Vagina (tissue), 2 donors: ENCODE measurements around the gene NANOS2. TPM values are rescaled to one million over a fixed set of nuclear protein-coding genes. Genes with fewer than 3 reads are reported as not detected.

Experiments used
- DNase-seq, 2 donors: peaks; one replicate each; pipeline ENCODE4 v3.0.0-alpha.2; 2017; ENCODE audit errors: extremely low spot score in 2 of 2
- H3K27ac ChIP-seq: fragments of 200-600 bp; sonication (generic); one replicate; pipeline ENCODE4 v1.5.1; 2019
- H3K27me3 ChIP-seq: fragments of 200-600 bp; sonication (generic); one replicate; pipeline ENCODE4 v1.5.1; 2019
- H3K36me3 ChIP-seq, 2 donors: fragments of 200-600 bp; sonication (generic); one replicate each; pipeline ENCODE4 v1.5.1; 2017 to 2019
- H3K4me1 ChIP-seq: fragments of 200-600 bp; sonication (generic); one replicate; pipeline ENCODE4 v1.5.1; 2019
- H3K4me3 ChIP-seq, 2 donors: fragments of 200-600 bp; sonication (generic); 1 replicate in 1 of 2; 2 replicates in 1 of 2; pipeline ENCODE4 v1.5.1; 2016 to 2019
- H3K9me3 ChIP-seq: fragments of 200-600 bp; sonication (generic); one replicate; pipeline ENCODE4 v1.5.1; 2019
- POLR2A ChIP-seq, 2 donors: fragments of 450-650 bp; IDR thresholded peaks; one replicate each; pipeline ENCODE4 v1.6.1; 2017; ENCODE audit warnings: antibody characterized with exemption in 2 of 2, mild to moderate bottlenecking in 2 of 2, moderate library complexity in 2 of 2
- POLR2AphosphoS5 ChIP-seq, 2 donors: sonication (generic); formaldehyde crosslinking; IDR thresholded peaks; one replicate each; pipeline ENCODE4 v1.9.0; 2017; ENCODE audit warnings: antibody characterized with exemption in 2 of 2, mild to moderate bottlenecking in 2 of 2, low read depth in 1 of 2; ENCODE audit not compliant: insufficient read depth in 1 of 2
- intact Hi-C: fragments of 100-400 bp; cut with DNase I; formaldehyde crosslinking; loops from one replicate; pipeline ENCODE4 v1.15.1; 2023
- total RNA-seq: library from RNA; depleted of rRNA; stranded (reverse); fragments of >200 nt; gene quantifications from one replicate; pipeline ENCODE4 v1.2.3, GENCODE V29; 2016
- TF ChIP-seq, protein P1 (sequence below), 3 experiments: fragments of 450-650 bp in 2 of 3; fragments of 200-600 bp in 1 of 3; sonication (generic) in 1 of 3; IDR thresholded peaks; one replicate each; pipeline ENCODE4 v1.5.1; 2017 to 2019; ENCODE audit warnings: antibody characterized with exemption in 3 of 3, mild to moderate bottlenecking in 2 of 3, moderate library complexity in 2 of 3

The NANOS2 gene
- not detected for total RNA-seq

DNA sequence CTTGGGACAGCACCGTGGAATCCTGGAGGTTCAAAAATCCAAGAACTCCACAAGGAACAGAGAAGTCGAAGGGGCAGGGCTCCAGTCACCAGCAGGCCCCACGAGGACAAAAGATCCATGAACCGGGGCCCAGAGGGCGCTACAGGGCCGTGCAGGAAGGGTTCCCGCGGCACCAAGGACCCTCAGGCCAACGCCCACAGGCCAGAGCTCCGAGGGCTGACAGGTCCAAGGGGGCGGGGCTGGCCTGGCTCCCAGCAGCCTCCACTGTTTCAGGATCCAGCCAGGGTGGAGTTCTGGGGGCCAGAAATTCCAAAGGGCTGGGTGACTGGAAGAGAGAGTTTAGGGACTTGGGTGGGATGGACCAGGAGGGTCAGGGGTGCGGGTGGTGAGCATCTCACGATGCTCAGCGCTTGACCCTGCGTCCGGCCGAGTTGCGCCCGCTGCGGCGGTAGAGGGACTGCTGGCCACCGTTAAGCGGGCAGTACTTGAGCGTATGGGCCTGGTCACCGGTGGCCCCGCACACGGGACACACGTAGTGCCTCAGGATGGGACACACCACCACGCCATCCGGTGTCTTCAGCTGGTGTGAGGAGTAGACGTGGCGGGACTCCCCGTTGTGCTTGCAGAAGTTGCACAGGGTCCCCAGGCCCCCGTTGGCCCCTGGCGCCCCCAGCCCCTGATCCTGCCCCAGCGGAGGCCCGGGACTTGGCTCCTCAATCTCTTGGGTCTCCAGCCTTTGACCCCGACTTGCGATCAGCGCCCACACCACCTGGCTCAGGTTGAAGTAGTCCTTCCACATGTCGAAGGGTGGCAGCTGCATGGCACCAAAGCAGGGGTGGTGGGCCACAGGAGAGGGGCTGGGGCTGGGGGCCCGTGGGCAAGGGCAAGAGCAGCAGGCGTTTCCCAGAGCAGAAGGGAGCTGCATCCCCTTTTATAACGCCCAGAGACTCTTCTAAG is at the start of gene NANOS2:
TSS of gene NANOS2 (minus strand) at position 905 of the 957 bp plus-strand sequence. CDS start at position 820, 85 bp downstream.
- TF ChIP-seq POLR2A (IDR thresholded peaks at IDR 0.05) (no peak), POLR2AphosphoS5 (IDR thresholded peaks at IDR 0.05; ENCODE audit: insufficient read depth in 1 of 2, low read depth in 1 of 2) (no peak)
- TF ChIP-seq, protein P1, sequence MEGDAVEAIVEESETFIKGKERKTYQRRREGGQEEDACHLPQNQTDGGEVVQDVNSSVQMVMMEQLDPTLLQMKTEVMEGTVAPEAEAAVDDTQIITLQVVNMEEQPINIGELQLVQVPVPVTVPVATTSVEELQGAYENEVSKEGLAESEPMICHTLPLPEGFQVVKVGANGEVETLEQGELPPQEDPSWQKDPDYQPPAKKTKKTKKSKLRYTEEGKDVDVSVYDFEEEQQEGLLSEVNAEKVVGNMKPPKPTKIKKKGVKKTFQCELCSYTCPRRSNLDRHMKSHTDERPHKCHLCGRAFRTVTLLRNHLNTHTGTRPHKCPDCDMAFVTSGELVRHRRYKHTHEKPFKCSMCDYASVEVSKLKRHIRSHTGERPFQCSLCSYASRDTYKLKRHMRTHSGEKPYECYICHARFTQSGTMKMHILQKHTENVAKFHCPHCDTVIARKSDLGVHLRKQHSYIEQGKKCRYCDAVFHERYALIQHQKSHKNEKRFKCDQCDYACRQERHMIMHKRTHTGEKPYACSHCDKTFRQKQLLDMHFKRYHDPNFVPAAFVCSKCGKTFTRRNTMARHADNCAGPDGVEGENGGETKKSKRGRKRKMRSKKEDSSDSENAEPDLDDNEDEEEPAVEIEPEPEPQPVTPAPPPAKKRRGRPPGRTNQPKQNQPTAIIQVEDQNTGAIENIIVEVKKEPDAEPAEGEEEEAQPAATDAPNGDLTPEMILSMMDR (IDR thresholded peaks at IDR 0.05), result no peak
- intact Hi-C loops, result loop anchor here (10.0 kb wide), 1 partner anchor 91 kb away; no protein-coding TSS in a partner anchor
- no peak within 1 kb of the TSS for H3K27ac ChIP-seq
- no peaks in the 10 kb centered on the region for H3K27me3 ChIP-seq
- no peaks in the 10 kb centered on the region for H3K36me3 ChIP-seq
- H3K9me3 ChIP-seq, result no peaks in the 10 kb centered on the region
- DNase-seq, result no peak
- H3K4me3 ChIP-seq, result no peak within 1 kb of the TSS
- no peaks in the 10 kb centered on the region for H3K4me1 ChIP-seq

DNA sequence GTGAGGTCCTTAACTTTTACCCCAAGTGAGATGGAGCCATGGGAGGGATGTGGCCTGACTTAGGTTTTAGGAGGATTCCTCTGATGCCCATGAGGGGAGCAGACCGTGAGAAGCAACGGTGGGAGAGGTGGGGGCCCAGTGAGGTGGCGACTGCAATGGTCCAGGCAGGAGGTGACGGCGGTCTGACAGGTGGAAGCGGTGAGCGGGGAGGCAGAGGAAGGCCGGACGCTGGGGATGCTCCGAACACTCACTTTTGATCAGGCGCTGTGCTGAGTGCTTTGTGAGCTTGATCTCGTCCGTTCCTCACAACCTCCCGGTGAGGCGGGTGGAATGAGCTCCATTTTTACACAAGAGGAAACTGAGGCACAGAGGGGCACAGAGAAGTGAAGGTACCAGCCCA is 47.4 kb upstream of the NANOS2 start:
- TF ChIP-seq POLR2AphosphoS5 (IDR thresholded peaks at IDR 0.05; ENCODE audit: insufficient read depth in 1 of 2, low read depth in 1 of 2), result no peak
- intact Hi-C loops, result no loop called here
- no peak overlapping the region for H3K27ac ChIP-seq
- no peaks in the 10 kb centered on the region for H3K36me3 ChIP-seq
- no peaks in the 10 kb centered on the region for H3K27me3 ChIP-seq
- DNase-seq, result no peak
- H3K9me3 ChIP-seq, result no peaks in the 10 kb centered on the region
- H3K4me3 ChIP-seq, result no peak overlapping the region
- H3K4me1 ChIP-seq, result no peaks in the 10 kb centered on the region

DNA sequence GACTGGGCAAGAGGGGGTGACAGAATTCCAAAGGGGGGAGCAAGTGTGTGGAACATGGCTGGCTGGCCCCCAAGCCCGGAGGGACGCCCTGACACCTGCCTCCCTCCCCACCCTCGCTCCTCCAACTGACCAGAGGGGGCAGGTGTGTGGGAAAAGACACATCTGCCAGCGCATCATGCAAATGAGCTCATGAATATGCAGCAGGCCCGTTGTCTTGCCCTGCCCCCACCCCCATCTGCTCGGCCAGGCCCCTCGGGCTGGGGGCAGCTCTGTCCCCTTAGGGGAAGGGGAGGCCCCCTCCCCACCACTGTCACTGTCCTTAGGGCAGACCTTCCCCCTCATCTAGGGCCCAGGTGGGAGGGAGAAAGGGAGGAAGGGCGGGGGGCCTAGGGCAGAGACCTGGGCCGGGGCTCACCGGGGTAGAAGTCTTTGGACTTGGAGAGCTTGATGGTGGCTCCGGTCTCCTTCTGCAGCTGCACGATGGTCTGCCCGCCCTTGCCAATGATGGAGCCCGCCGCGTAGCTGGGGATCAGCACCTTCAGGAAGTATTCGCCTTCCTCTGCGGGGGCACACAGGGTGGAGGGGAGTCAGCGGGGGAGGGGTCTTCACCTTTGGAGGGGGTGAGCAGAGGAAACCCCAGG is 46.1 kb upstream of the NANOS2 start:
- no peak for TF ChIP-seq POLR2AphosphoS5 (IDR thresholded peaks at IDR 0.05; ENCODE audit: insufficient read depth in 1 of 2, low read depth in 1 of 2)
- TF ChIP-seq POLR2A (IDR thresholded peaks at IDR 0.05), result no peak
- TF ChIP-seq, protein P1 (IDR thresholded peaks at IDR 0.05), result no peak
- DNase-seq, result no peak
- Histone ChIP-seq H3K9me3 (no peaks in the 10 kb centered on the region), H3K4me3 (no peak overlapping the region), H3K36me3 (no peaks in the 10 kb centered on the region), H3K27me3 (no peaks in the 10 kb centered on the region), H3K4me1 (no peaks in the 10 kb centered on the region), H3K27ac (no peak overlapping the region)
- intact Hi-C loops, result no loop called here

DNA sequence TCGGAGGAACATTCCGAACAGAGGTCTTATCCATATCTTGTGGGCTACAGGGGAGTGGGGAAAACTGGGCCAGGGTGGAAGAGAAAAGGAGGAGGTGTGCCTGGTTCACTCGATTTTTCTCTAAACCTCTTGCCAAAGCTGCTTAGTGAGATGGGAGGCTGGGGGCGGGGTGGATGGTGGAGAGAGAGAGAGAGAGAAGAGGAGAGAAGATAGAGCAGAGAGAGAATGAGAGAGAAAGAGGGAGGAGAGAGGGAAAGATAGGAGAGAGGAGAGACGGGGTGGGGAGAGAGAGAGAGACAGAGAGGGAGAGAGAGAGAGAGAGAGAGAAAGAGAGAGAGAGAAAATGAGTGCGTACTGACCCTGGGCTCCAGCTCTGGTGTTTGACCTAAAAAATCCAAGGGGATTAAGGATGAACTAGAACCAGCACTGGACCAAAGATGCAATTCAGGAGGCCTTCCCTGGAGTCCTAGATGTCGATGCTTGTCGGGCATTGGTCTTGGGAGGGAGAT is 45.0 kb upstream of the NANOS2 start:
- no peaks in the 10 kb centered on the region for H3K27me3 ChIP-seq
- H3K4me3 ChIP-seq, result no peak overlapping the region
- H3K9me3 ChIP-seq, result no peaks in the 10 kb centered on the region
- H3K36me3 ChIP-seq, result no peaks in the 10 kb centered on the region
- no peak overlapping the region for H3K27ac ChIP-seq
- intact Hi-C loops, result no loop called here
- DNase-seq, result no peak
- TF ChIP-seq, protein P1 (IDR thresholded peaks at IDR 0.05), result no peak
- TF ChIP-seq POLR2A (IDR thresholded peaks at IDR 0.05) (no peak), POLR2AphosphoS5 (IDR thresholded peaks at IDR 0.05; ENCODE audit: insufficient read depth in 1 of 2, low read depth in 1 of 2) (no peak)
- no peaks in the 10 kb centered on the region for H3K4me1 ChIP-seq

DNA sequence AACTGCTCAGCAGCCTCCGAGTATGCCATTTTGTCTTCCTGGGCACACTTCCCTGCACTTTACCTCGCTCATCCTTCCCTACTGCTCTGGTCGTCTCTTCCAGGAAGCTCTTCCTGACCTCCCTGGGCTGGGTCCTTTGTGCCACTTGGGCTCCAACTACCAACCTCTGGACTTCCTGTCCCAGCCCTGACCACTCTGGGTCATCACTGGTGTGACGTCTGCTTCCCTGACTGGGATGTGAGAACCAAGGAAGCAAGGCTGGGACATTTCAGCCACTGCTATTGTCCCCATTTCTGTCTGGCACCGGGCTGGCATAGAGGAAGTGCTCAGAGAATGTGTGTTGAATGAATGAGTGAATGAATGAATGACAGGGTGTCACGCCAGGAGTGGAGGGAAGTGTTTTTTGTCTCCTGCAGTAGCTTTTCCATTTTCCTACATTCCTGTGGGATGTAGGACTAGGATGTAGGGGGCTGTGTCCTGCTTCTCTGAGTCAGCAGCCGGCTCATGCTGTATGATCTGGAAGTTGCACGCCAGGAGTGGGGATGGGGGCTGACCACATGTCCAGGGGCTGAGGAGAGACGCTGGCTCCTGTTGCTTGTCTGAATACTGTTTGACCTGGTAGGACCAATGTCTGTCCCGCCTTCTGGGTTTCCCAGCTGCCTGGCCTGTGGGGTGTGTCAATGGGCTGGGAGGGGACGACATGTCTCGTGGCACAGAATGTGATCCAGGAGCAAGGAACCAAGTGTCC is 44.4 kb upstream of the NANOS2 start:
- TF ChIP-seq, protein P1 (IDR thresholded peaks at IDR 0.05), result no peak
- TF ChIP-seq POLR2AphosphoS5 (IDR thresholded peaks at IDR 0.05; ENCODE audit: insufficient read depth in 1 of 2, low read depth in 1 of 2) (no peak), POLR2A (IDR thresholded peaks at IDR 0.05) (no peak)
- H3K9me3 ChIP-seq, result no peaks in the 10 kb centered on the region
- no peak overlapping the region for H3K27ac ChIP-seq
- H3K27me3 ChIP-seq, result no peaks in the 10 kb centered on the region
- no peak overlapping the region for H3K4me3 ChIP-seq
- no peaks in the 10 kb centered on the region for H3K36me3 ChIP-seq
- intact Hi-C loops, result no loop called here
- no peak for DNase-seq
- no peaks in the 10 kb centered on the region for H3K4me1 ChIP-seq
